Hepatocyte (in vitro differentiated cells): ENCODE measurements around the gene FMNL2. TPM values are rescaled to one million over a fixed set of nuclear protein-coding genes. Genes with fewer than 3 reads are reported as not detected.

Experiments used
- DNase-seq: peaks from one replicate; pipeline ENCODE4 v3.0.0-alpha.2; 2016; ENCODE audit warnings: low spot score
- H2AFZ ChIP-seq: fragments of 200-600 bp; sonication (generic); 2 replicates; pipeline ENCODE4 v1.6.0; 2016; ENCODE audit warnings: antibody characterized with exemption, mild to moderate bottlenecking
- H3K27ac ChIP-seq: fragments of 200-600 bp; sonication (generic); 2 replicates; pipeline ENCODE4 v1.5.1; 2016; ENCODE audit warnings: mild to moderate bottlenecking
- H3K27me3 ChIP-seq: fragments of 200-600 bp; sonication (generic); 2 replicates; pipeline ENCODE4 v1.6.1; 2016
- H3K36me3 ChIP-seq: fragments of 200-600 bp; sonication (generic); replicated peaks from 2 replicates; pipeline ENCODE4 v1.5.1; 2016; ENCODE audit warnings: low read depth; ENCODE audit not compliant: insufficient read depth
- H3K4me1 ChIP-seq: fragments of 200-600 bp; sonication (generic); 2 replicates; pipeline ENCODE4 v1.5.1; 2016; ENCODE audit warnings: mild to moderate bottlenecking, moderate library complexity; ENCODE audit not compliant: insufficient read depth
- H3K4me2 ChIP-seq: fragments of 200-600 bp; sonication (generic); 2 replicates; pipeline ENCODE4 v1.6.0; 2016
- H3K4me3 ChIP-seq: fragments of 200-600 bp; sonication (generic); 2 replicates; pipeline ENCODE4 v1.5.1; 2016; ENCODE audit warnings: mild to moderate bottlenecking
- H3K79me2 ChIP-seq: fragments of 200-600 bp; sonication (generic); 2 replicates; pipeline ENCODE4 v1.6.0; 2017; ENCODE audit warnings: mild to moderate bottlenecking
- H3K9me2 ChIP-seq: fragments of 200-600 bp; sonication (generic); replicated peaks from 2 replicates; pipeline ENCODE4 v1.6.0; 2017; ENCODE audit warnings: mild to moderate bottlenecking; ENCODE audit not compliant: insufficient read depth
- H3K9me3 ChIP-seq: fragments of 200-600 bp; sonication (generic); 2 replicates; pipeline ENCODE4 v1.5.1; 2016; ENCODE audit warnings: low read depth, mild to moderate bottlenecking
- H4K20me1 ChIP-seq: fragments of 200-600 bp; sonication (generic); 2 replicates; pipeline ENCODE4 v1.6.0; 2016; ENCODE audit warnings: mild to moderate bottlenecking; ENCODE audit not compliant: insufficient read depth, poor library complexity, severe bottlenecking
- CTCF ChIP-seq: fragments of 200-600 bp; sonication (generic); IDR thresholded peaks from 2 replicates; pipeline ENCODE4 v1.5.1; 2016; ENCODE audit warnings: antibody characterized with exemption, mild to moderate bottlenecking; ENCODE audit not compliant: poor library complexity
- EZH2 ChIP-seq: fragments of 200-600 bp; sonication (generic); IDR thresholded peaks from 2 replicates; pipeline ENCODE4 v1.6.1; 2016; ENCODE audit warnings: antibody characterized with exemption, mild to moderate bottlenecking, borderline replicate concordance
- EZH2phosphoT487 ChIP-seq: fragments of 200-600 bp; sonication (generic); IDR thresholded peaks from one replicate; pipeline ENCODE4 v1.6.1; 2018; ENCODE audit warnings: antibody characterized with exemption, mild to moderate bottlenecking, low read depth, moderate library complexity; ENCODE audit not compliant: unreplicated experiment, severe bottlenecking
- WGBS: methylation state at CpG from one replicate; pipeline ENCODE4 v1.1.6; 2016; ENCODE audit warnings: low lambda C conversion rate; ENCODE audit errors: missing lambda C conversion rate; 5-methylcytosine and 5-hydroxymethylcytosine counted together
- polyA plus RNA-seq: library from polyadenylated mRNA; unstranded; fragments of >200 nt; fragmentation: Nextera tagmentation; extraction: Ambion mirVana; gene quantifications from 2 replicates; pipeline ENCODE4 v1.2.1, GENCODE V29; 2016
- total RNA-seq: library from RNA; depleted of rRNA; stranded (reverse); fragments of >200 nt; gene quantifications from 2 replicates; pipeline ENCODE4 v1.2.3, GENCODE V29; 2014

FMNL2 gene
- total and polyA plus RNA-seq, 2 experiments from 2014 or later, result 11.7 to 53.6 TPM

- no peaks in the 10 kb centered on the region for H3K9me2 ChIP-seq
- H2AFZ ChIP-seq, result no peak overlapping the region
- no peaks in the 10 kb centered on the region for H3K27me3 ChIP-seq
- peak overlapping the region; percentile 56 for H3K4me2 ChIP-seq
- TF ChIP-seq EZH2phosphoT487, result no peak
- TF ChIP-seq EZH2, result no peak
- no peak for TF ChIP-seq CTCF
- H3K4me3 ChIP-seq, result no peak overlapping the region
- H4K20me1 ChIP-seq, result no peaks in the 10 kb centered on the region
- 40% methylated on average over 10 of the region's 10 CpGs for WGBS
- H3K27ac ChIP-seq, result peak overlapping the region; percentile 83
- H3K36me3 ChIP-seq, result no peaks in the 10 kb centered on the region
- no peaks in the 10 kb centered on the region for H3K9me3 ChIP-seq
- DNase-seq, result no peak
- H3K4me1 ChIP-seq, result peaks cover 60% of the 10 kb centered on the region
- peaks cover 88% of the 10 kb centered on the region for H3K79me2 ChIP-seq
Measured at GRCh38 chr2:152466980-152467676, 132.2 kb downstream of the FMNL2 start.

- no peak for DNase-seq
- no peaks in the 10 kb centered on the region for H4K20me1 ChIP-seq
- no peaks in the 10 kb centered on the region for H3K9me3 ChIP-seq
- 58% methylated on average over 4 of the region's 4 CpGs for WGBS
- peaks cover 67% of the 10 kb centered on the region for H3K4me1 ChIP-seq
- TF ChIP-seq EZH2, result no peak
- H3K27ac ChIP-seq, result peak overlapping the region; percentile 83
- H3K9me2 ChIP-seq, result no peaks in the 10 kb centered on the region
- H3K27me3 ChIP-seq, result no peaks in the 10 kb centered on the region
- peak overlapping the region; percentile 56 for H3K4me2 ChIP-seq
- no peak overlapping the region for H3K4me3 ChIP-seq
- no peaks in the 10 kb centered on the region for H3K36me3 ChIP-seq
- H2AFZ ChIP-seq, result no peak overlapping the region
- peaks cover 88% of the 10 kb centered on the region for H3K79me2 ChIP-seq
Measured at GRCh38 chr2:152467677-152468410, 132.9 kb downstream of the FMNL2 start.

GRCh38 chr2:152468899-152469692 lies 134.1 kb downstream of the FMNL2 start:
- H3K9me3 ChIP-seq, result no peaks in the 10 kb centered on the region
- H3K36me3 ChIP-seq, result no peaks in the 10 kb centered on the region
- no peak overlapping the region for H2AFZ ChIP-seq
- no peaks in the 10 kb centered on the region for H3K27me3 ChIP-seq
- peaks cover 78% of the 10 kb centered on the region for H3K4me1 ChIP-seq
- H3K79me2 ChIP-seq, result peaks cover 85% of the 10 kb centered on the region
- no peaks in the 10 kb centered on the region for H3K9me2 ChIP-seq
- no peaks in the 10 kb centered on the region for H4K20me1 ChIP-seq
- no peak overlapping the region for H3K4me3 ChIP-seq
- WGBS, result 64% methylated on average over 8 of the region's 8 CpGs
- TF ChIP-seq EZH2phosphoT487 (no peak), CTCF (no peak), EZH2 (no peak)
- peak overlapping the region; percentile 31 for H3K4me2 ChIP-seq
- no peak for DNase-seq
- peak overlapping the region; percentile 83 for H3K27ac ChIP-seq
